ENCODE results near the gene GGPS1. TPM values are rescaled to one million over a fixed set of nuclear protein-coding genes. Genes with fewer than 3 reads are reported as not detected.
"Not testable (repeated sequence)": the region's sequence is repeated elsewhere in the genome, so short reads cannot be mapped to it uniquely, and the experiment has no call there.

The GGPS1 gene
- polyA plus RNA-seq, 12 donors = 35.0 to 47.3 (median 41.1) TPM; not detected in 1

- no peak for DNase-seq
These were observed 2.5 kb downstream of the GGPS1 start for GRCh38 chr1:235330918-235331285.

- DNase-seq = no peak
These were observed 3.0 kb downstream of the GGPS1 start for GRCh38 chr1:235331401-235331800.

- DNase-seq = no peak
These were observed 8.5 kb downstream of the GGPS1 start for GRCh38 chr1:235336903-235337302.

GRCh38 chr1:235339746-235340145 is 11.4 kb downstream of the GGPS1 start:
- DNase-seq = no peak

GRCh38 chr1:235341334-235341733 is 13.0 kb downstream of the GGPS1 start:
- DNase-seq = no peak

GRCh38 chr1:235342039-235342438 is 13.7 kb downstream of the GGPS1 start:
- DNase-seq = no peak

- no peak for DNase-seq
These were observed 14.1 kb downstream of the GGPS1 start for GRCh38 chr1:235342471-235342870.

- DNase-seq = no peak
These were observed 15.4 kb downstream of the GGPS1 start for GRCh38 chr1:235343726-235344125.

GRCh38 chr1:235351441-235351840 is 23.1 kb downstream of the GGPS1 start:
- DNase-seq = no peak

- no peak for DNase-seq
These were observed 23.5 kb downstream of the GGPS1 start for GRCh38 chr1:235351898-235352297.

GRCh38 chr1:235357485-235358373 is 29.4 kb downstream of the GGPS1 start:
- DNase-seq = no peak

- no peak for DNase-seq
These were observed 30.5 kb downstream of the GGPS1 start for GRCh38 chr1:235358899-235359298.

- DNase-seq = not testable (repeated sequence)
These were observed 35.8 kb downstream of the GGPS1 start for GRCh38 chr1:235364189-235364588.

- DNase-seq = no peak
These were observed 37.9 kb downstream of the GGPS1 start for GRCh38 chr1:235366286-235366685.

GRCh38 chr1:235367000-235367908 is 38.9 kb downstream of the GGPS1 start, which contains the start of gene TBCE:
TSS of gene TBCE (plus strand) at chr1:235367427. CDS start at chr1:235380050, 12,623 bp downstream.
- peak; percentile 98 for DNase-seq

GRCh38 chr1:235368428-235368827 is 40.1 kb downstream of the GGPS1 start:
- no peak for DNase-seq

GRCh38 chr1:235369802-235370201 is 41.4 kb downstream of the GGPS1 start:
- DNase-seq = no peak

GRCh38 chr1:235375919-235376605 is 47.7 kb downstream of the GGPS1 start:
- DNase-seq = no peak

GRCh38 chr1:235378134-235378735 is 49.9 kb downstream of the GGPS1 start:
- DNase-seq = not testable (repeated sequence)

- not testable (repeated sequence) for DNase-seq
These were observed 53.8 kb downstream of the GGPS1 start for GRCh38 chr1:235381955-235382739.

- DNase-seq = not testable (repeated sequence)
These were observed 57.3 kb downstream of the GGPS1 start for GRCh38 chr1:235385633-235386032.
